ENCODE results near the gene ABHD6. TPM values are rescaled to one million over a fixed set of nuclear protein-coding genes. Genes with fewer than 3 reads are reported as not detected.

Gene ABHD6
- polyA plus RNA-seq, 1 donor from 2014 or later, result 38.9 TPM

DNA sequence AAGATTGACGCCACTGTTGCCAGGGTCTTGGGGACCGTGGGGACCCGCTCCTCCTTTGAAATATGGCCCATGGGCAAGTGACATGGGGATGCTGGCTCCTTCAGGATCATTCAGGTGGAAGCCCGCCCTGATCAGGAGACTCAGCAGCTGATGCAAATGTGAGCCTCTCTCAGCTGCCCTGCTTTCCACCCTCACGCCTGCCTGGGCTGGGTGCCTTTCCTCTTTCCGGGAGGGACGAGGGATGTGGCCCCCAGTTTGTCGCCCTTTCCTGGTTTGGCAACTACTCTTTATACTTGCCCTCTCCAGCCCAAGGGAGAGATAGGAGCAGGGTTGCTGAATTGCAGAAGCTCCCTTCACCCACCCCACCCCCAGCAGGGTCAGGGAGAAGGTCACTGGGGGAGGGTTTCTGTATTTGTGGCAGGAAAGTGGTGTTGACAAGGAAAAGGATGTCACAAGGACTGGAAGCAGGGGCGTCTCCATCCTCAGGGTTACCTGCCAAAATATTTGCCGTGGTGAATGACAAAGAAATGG, 48.6 kb upstream of the ABHD6 start:
- Histone ChIP-seq H3K27me3 (ENCODE audit: insufficient read depth, low read depth, low read length) (no peaks in the 10 kb centered on the region), H3K4me3 (ENCODE audit: low read length) (no peak overlapping the region), H3K4me2 (ENCODE audit: low read length) (no peak overlapping the region), H2AFZ (ENCODE audit: low read depth, low read length) (no peak overlapping the region), H3F3A (ENCODE audit: insufficient read depth, low read length, poor library complexity, severe bottlenecking) (no peaks in the 10 kb centered on the region), H3K79me2 (replicated peaks; ENCODE audit: insufficient read depth, low read length) (no peaks in the 10 kb centered on the region), H4K20me1 (ENCODE audit: insufficient read depth) (no peaks in the 10 kb centered on the region), H3K9me2 (ENCODE audit: insufficient read depth, low read length) (no peaks in the 10 kb centered on the region), H3K9me3 (ENCODE audit: low read length) (no peaks in the 10 kb centered on the region), H3K36me3 (ENCODE audit: insufficient read depth, low read length) (no peaks in the 10 kb centered on the region), H3K9ac (ENCODE audit: low read length) (no peak overlapping the region), H3K27ac (ENCODE audit: low read length) (no peak overlapping the region)
- TF ChIP-seq, protein P1, sequence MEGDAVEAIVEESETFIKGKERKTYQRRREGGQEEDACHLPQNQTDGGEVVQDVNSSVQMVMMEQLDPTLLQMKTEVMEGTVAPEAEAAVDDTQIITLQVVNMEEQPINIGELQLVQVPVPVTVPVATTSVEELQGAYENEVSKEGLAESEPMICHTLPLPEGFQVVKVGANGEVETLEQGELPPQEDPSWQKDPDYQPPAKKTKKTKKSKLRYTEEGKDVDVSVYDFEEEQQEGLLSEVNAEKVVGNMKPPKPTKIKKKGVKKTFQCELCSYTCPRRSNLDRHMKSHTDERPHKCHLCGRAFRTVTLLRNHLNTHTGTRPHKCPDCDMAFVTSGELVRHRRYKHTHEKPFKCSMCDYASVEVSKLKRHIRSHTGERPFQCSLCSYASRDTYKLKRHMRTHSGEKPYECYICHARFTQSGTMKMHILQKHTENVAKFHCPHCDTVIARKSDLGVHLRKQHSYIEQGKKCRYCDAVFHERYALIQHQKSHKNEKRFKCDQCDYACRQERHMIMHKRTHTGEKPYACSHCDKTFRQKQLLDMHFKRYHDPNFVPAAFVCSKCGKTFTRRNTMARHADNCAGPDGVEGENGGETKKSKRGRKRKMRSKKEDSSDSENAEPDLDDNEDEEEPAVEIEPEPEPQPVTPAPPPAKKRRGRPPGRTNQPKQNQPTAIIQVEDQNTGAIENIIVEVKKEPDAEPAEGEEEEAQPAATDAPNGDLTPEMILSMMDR (IDR thresholded peaks at IDR 0.05; ENCODE audit: poor library complexity, severe bottlenecking), result no peak
- TF ChIP-seq RAD21 (conservative IDR thresholded peaks at IDR 0.05), result no peak

DNA sequence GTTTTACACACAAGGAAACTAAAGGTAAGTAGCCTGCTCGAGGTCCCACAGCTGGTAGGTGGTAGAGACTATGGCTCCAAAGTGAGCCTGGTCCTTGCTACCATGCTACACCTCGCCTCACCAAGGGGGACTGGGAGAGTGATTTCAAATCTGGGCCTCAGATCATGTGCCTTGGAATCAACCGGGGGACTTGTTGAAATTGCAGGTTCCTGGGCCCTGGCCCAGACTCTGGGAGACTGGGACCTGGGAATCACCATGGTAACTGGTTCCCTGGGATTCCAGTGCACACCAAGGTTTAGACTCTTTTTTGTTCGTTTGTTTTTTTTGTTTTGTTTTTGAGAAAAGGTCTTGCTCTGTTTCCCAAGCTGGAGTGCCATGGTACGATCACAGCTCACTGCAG, 47.9 kb upstream of the ABHD6 start:
- H3K9ac ChIP-seq (ENCODE audit: low read length), result no peak overlapping the region
- H3K4me2 ChIP-seq (ENCODE audit: low read length), result no peak overlapping the region
- H4K20me1 ChIP-seq (ENCODE audit: insufficient read depth), result no peaks in the 10 kb centered on the region
- TF ChIP-seq TAF1 (IDR thresholded peaks at IDR 0.05; ENCODE audit: low read depth), result no peak
- no peak for TF ChIP-seq EP300 (conservative IDR thresholded peaks at IDR 0.05; ENCODE audit: poor library complexity, severe bottlenecking)
- no peak for TF ChIP-seq SMC3 (conservative IDR thresholded peaks at IDR 0.05; ENCODE audit: poor library complexity)
- no peak for TF ChIP-seq MXI1 (conservative IDR thresholded peaks at IDR 0.05; ENCODE audit: poor library complexity, severe bottlenecking)
- TF ChIP-seq, protein P1 (IDR thresholded peaks at IDR 0.05; ENCODE audit: poor library complexity, severe bottlenecking), result no peak
- TF ChIP-seq, protein P2, sequence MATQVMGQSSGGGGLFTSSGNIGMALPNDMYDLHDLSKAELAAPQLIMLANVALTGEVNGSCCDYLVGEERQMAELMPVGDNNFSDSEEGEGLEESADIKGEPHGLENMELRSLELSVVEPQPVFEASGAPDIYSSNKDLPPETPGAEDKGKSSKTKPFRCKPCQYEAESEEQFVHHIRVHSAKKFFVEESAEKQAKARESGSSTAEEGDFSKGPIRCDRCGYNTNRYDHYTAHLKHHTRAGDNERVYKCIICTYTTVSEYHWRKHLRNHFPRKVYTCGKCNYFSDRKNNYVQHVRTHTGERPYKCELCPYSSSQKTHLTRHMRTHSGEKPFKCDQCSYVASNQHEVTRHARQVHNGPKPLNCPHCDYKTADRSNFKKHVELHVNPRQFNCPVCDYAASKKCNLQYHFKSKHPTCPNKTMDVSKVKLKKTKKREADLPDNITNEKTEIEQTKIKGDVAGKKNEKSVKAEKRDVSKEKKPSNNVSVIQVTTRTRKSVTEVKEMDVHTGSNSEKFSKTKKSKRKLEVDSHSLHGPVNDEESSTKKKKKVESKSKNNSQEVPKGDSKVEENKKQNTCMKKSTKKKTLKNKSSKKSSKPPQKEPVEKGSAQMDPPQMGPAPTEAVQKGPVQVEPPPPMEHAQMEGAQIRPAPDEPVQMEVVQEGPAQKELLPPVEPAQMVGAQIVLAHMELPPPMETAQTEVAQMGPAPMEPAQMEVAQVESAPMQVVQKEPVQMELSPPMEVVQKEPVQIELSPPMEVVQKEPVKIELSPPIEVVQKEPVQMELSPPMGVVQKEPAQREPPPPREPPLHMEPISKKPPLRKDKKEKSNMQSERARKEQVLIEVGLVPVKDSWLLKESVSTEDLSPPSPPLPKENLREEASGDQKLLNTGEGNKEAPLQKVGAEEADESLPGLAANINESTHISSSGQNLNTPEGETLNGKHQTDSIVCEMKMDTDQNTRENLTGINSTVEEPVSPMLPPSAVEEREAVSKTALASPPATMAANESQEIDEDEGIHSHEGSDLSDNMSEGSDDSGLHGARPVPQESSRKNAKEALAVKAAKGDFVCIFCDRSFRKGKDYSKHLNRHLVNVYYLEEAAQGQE (IDR thresholded peaks at IDR 0.05; ENCODE audit: borderline replicate concordance), result no peak
- TF ChIP-seq RAD21 (conservative IDR thresholded peaks at IDR 0.05), result no peak
- TF ChIP-seq EZH2 (IDR thresholded peaks at IDR 0.05; ENCODE audit: borderline replicate concordance, insufficient read depth, low read length, poor library complexity, severe bottlenecking), result no peak
- TF ChIP-seq POLR2AphosphoS5 (IDR thresholded peaks at IDR 0.05), result no peak
- no peaks in the 10 kb centered on the region for H3K9me2 ChIP-seq (ENCODE audit: insufficient read depth, low read length)
- H3K27ac ChIP-seq (ENCODE audit: low read length), result no peak overlapping the region
- H3K36me3 ChIP-seq (ENCODE audit: insufficient read depth, low read length), result no peaks in the 10 kb centered on the region
- no peaks in the 10 kb centered on the region for H3F3A ChIP-seq (ENCODE audit: insufficient read depth, low read length, poor library complexity, severe bottlenecking)
- H2AFZ ChIP-seq (ENCODE audit: low read depth, low read length), result no peak overlapping the region
- H3K79me2 ChIP-seq (replicated peaks; ENCODE audit: insufficient read depth, low read length), result no peaks in the 10 kb centered on the region
- no peaks in the 10 kb centered on the region for H3K27me3 ChIP-seq (ENCODE audit: insufficient read depth, low read depth, low read length)
- no peak overlapping the region for H3K4me3 ChIP-seq (ENCODE audit: low read length)
- no peaks in the 10 kb centered on the region for H3K9me3 ChIP-seq (ENCODE audit: low read length)

All from neural cell (in vitro differentiated cells).